CD4-positive, alpha-beta T cell (primary cell): ENCODE measurements around the gene MAMDC4. TPM values are rescaled to one million over a fixed set of nuclear protein-coding genes. Genes with fewer than 3 reads are reported as not detected.

Experiments used
- ATAC-seq: fragments of 200-7000 bp; cut with Tn5 transposase; one replicate; pipeline ENCODE4 v1.10.0; 2022; ENCODE audit warnings: mild to moderate bottlenecking; ENCODE audit not compliant: poor library complexity
- CTCF ChIA-PET: fragments of 350-600 bp; sonication (Branson Sonifier 250); formaldehyde crosslinking; loops from one replicate; lab custom pipeline; 2021; ENCODE audit warnings: antibody characterized with exemption, inconsistent platforms; lab: Charles Lee
- POLR2A ChIA-PET: fragments of 350-600 bp; sonication (Branson Sonifier 250); formaldehyde crosslinking; loops from one replicate; lab custom pipeline; 2021; ENCODE audit warnings: antibody characterized with exemption, inconsistent platforms; lab: Charles Lee
- DNase-seq, 14 experiments: peaks; one replicate each; pipeline ENCODE4 v3.0.0-alpha.2; 2013 to 2020; ENCODE audit warnings: mixed read lengths in 2 of 14
- H3K27ac ChIP-seq, 2 donors: one replicate each; pipeline versions ENCODE4 v1.5.1 to v1.7.0; 2013; ENCODE audit warnings: low read length in 2 of 2, low read depth in 1 of 2, mild to moderate bottlenecking in 1 of 2
- H3K27me3 ChIP-seq, 2 experiments: 1 replicate in 1 of 2; 2 replicates in 1 of 2; pipeline versions ENCODE4 v1.6.1 to v1.7.0; 2013; ENCODE audit warnings: low read length in 2 of 2, control low read depth in 1 of 2, mild to moderate bottlenecking in 1 of 2, moderate library complexity in 1 of 2; ENCODE audit not compliant: insufficient read depth in 2 of 2, control insufficient read depth in 1 of 2
- H3K36me3 ChIP-seq: one replicate; pipeline ENCODE4 v1.6.1; 2013; ENCODE audit warnings: low read length, control low read depth; ENCODE audit not compliant: insufficient read depth
- H3K4me1 ChIP-seq: one replicate; pipeline ENCODE4 v1.6.1; 2013; ENCODE audit warnings: low read length, control low read depth; ENCODE audit not compliant: insufficient read depth
- H3K4me3 ChIP-seq: one replicate; pipeline ENCODE4 v1.5.1; 2013; ENCODE audit warnings: mild to moderate bottlenecking, low read length, moderate library complexity
- H3K9me3 ChIP-seq, 2 experiments: 1 replicate in 1 of 2; 2 replicates in 1 of 2; pipeline versions ENCODE4 v1.6.1 to v1.7.0; 2013; ENCODE audit warnings: low read length in 2 of 2, mild to moderate bottlenecking in 2 of 2, control low read depth in 1 of 2, moderate library complexity in 1 of 2; ENCODE audit not compliant: control insufficient read depth in 1 of 2, insufficient read depth in 1 of 2
- H3K27ac Mint-ChIP-seq: one replicate; pipeline ENCODE4 v1.8.0; 2020; ENCODE audit warnings: mixed read lengths
- H3K27me3 Mint-ChIP-seq: one replicate; pipeline ENCODE4 v1.8.0; 2021; ENCODE audit warnings: mixed read lengths
- H3K36me3 Mint-ChIP-seq: one replicate; pipeline ENCODE4 v1.8.0; 2021; ENCODE audit warnings: low read depth, mixed read lengths
- H3K4me1 Mint-ChIP-seq: one replicate; pipeline ENCODE4 v1.8.0; 2021; ENCODE audit warnings: low read depth, mixed read lengths
- H3K4me3 Mint-ChIP-seq: one replicate; pipeline ENCODE4 v1.8.0; 2020; ENCODE audit warnings: mild to moderate bottlenecking, mixed read lengths
- H3K9me3 Mint-ChIP-seq: one replicate; pipeline ENCODE4 v1.8.0; 2020; ENCODE audit warnings: mixed read lengths
- CTCF ChIP-seq: fragments of 200-600 bp; IDR thresholded peaks from one replicate; pipeline ENCODE4 v1.8.0; 2022; ENCODE audit warnings: antibody characterized with exemption, mild to moderate bottlenecking
- intact Hi-C, 2 experiments: fragments of 100-400 bp; cut with DNase I in 1 of 2; cut with micrococcal nuclease in 1 of 2; formaldehyde crosslinking; loops; one replicate each; pipeline versions ENCODE4 v1.15.1 to v1.9.0; 2023 to 2025; cut with DNase I, micrococcal nuclease
- total RNA-seq, 174 experiments: library from RNA in 2 of 174; stranded (reverse) in 2 of 174; gene quantifications; one replicate each; pipeline ENCODE4 v1.2.3 and lab custom pipeline; 2021 to 2026

MAMDC4 gene
- total RNA-seq, 2 experiments from 2014 or later: 2.2 to 3.4 TPM

DNA sequence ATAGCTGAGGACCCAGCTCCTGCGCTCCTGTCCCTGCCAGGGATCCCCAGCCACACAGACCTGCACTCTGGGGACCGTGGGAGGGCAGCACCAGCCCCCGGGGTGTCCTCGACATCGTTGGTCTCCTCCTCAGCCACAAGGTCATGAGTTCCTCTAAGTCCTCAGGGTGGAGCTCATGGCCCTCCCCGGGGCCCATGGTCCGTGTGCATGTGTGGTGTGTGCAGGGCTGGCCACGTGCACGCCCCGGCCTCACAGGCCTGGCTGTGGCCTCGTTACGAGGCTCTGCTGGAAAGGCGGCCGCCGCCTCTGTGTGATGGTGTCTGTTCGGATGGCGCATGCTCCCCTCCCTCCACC is 26.0 kb upstream of the MAMDC4 start:
- H3K9me3 Mint-ChIP-seq: no peaks in the 10 kb centered on the region
- no peaks in the 10 kb centered on the region for H3K27me3 ChIP-seq
- no peaks in the 10 kb centered on the region for H3K4me1 ChIP-seq
- peaks cover 25% of the 10 kb centered on the region for H3K36me3 Mint-ChIP-seq
- H3K9me3 ChIP-seq: no peaks in the 10 kb centered on the region
- no peak overlapping the region for H3K4me3 Mint-ChIP-seq
- no peak overlapping the region for H3K4me3 ChIP-seq
- H3K27me3 Mint-ChIP-seq: no peaks in the 10 kb centered on the region
- H3K27ac Mint-ChIP-seq: no peak overlapping the region
- intact Hi-C loops: no loop called here
- H3K36me3 ChIP-seq: peaks cover 45% of the 10 kb centered on the region
- ChIA-PET CTCF (no interaction called here), POLR2A (no interaction called here)
- ATAC-seq (no peak), DNase-seq (peak in 1 of 14 experiments; percentile 17)
- H3K4me1 Mint-ChIP-seq: peaks cover under 1% of the 10 kb centered on the region
- H3K27ac ChIP-seq: no peak overlapping the region
- no peak for TF ChIP-seq CTCF

- ChIA-PET POLR2A (no interaction called here), CTCF (no interaction called here)
- H3K4me1 ChIP-seq: no peaks in the 10 kb centered on the region
- no peak overlapping the region for H3K4me3 ChIP-seq
- H3K4me3 Mint-ChIP-seq: no peak overlapping the region
- intact Hi-C loops: no loop called here
- H3K9me3 ChIP-seq: no peaks in the 10 kb centered on the region
- ATAC-seq (no peak), DNase-seq (no peak)
- TF ChIP-seq CTCF: no peak
- H3K27ac Mint-ChIP-seq: no peak overlapping the region
- H3K36me3 Mint-ChIP-seq: peaks cover 30% of the 10 kb centered on the region
- no peak overlapping the region for H3K27ac ChIP-seq
- no peaks in the 10 kb centered on the region for H3K27me3 Mint-ChIP-seq
- no peaks in the 10 kb centered on the region for H3K9me3 Mint-ChIP-seq
- H3K4me1 Mint-ChIP-seq: no peaks in the 10 kb centered on the region
- H3K36me3 ChIP-seq: peaks cover 46% of the 10 kb centered on the region
- no peaks in the 10 kb centered on the region for H3K27me3 ChIP-seq
Measured at GRCh38 chr9:136826703-136827582, 25.2 kb upstream of the MAMDC4 start.

DNA sequence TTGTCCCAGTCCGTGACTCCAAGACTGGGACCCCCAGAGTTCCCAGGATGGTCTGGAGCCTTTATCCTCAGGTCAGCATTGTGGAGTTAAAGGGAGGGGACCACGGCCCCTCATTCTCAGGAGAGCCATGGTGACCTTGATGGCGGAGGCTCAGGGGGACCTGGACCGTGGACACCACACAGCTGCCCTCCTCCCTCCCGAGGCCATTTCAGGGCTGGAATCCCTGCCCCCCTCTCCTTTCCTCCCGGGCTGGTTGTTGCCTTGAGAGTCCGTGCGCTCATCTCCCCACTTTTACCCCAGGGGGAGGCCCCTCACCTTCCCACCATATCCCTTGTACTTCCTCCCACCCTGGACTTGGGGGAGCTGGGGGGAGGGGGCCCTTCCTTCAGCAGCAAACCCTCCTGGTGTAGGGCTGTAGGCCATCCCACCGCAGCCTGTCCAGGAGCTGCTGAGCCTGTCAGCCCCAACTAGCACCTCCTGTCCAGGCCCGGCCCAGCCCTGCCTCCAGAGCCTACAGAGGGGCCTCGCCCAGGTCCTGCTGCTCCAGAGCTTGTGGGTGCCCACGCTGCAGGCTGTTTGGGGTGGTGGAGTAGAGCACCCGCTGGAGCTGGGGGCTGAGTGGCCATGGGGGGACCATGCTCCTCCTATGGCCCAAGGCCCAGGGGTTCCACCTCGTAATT is 24.2 kb upstream of the MAMDC4 start:
- Mint-ChIP-seq H3K9me3 (no peaks in the 10 kb centered on the region), H3K36me3 (peaks cover 34% of the 10 kb centered on the region), H3K4me1 (no peaks in the 10 kb centered on the region), H3K27me3 (no peaks in the 10 kb centered on the region), H3K4me3 (no peak overlapping the region), H3K27ac (no peak overlapping the region)
- DNase-seq: no peak
- CTCF ChIA-PET: no interaction called here
- Histone ChIP-seq H3K27me3 (no peaks in the 10 kb centered on the region), H3K4me3 (no peak overlapping the region), H3K36me3 (peaks cover 54% of the 10 kb centered on the region), H3K27ac (no peak overlapping the region), H3K9me3 (no peaks in the 10 kb centered on the region), H3K4me1 (no peaks in the 10 kb centered on the region)
- POLR2A ChIA-PET: no interaction called here
- TF ChIP-seq CTCF: no peak
- intact Hi-C loops: no loop called here
- ATAC-seq: no peak
